HG03060 (cell line): ENCODE data around the gene PARK7.

Experiments
- ATAC-seq: cut with Tn5 transposase; IDR thresholded peaks from one replicate; pipeline ENCODE4 v1.9.1; 2021; ENCODE audit warnings: low read depth, moderate number of reproducible peaks; ENCODE audit not compliant: unreplicated experiment

The PARK7 gene

DNA sequence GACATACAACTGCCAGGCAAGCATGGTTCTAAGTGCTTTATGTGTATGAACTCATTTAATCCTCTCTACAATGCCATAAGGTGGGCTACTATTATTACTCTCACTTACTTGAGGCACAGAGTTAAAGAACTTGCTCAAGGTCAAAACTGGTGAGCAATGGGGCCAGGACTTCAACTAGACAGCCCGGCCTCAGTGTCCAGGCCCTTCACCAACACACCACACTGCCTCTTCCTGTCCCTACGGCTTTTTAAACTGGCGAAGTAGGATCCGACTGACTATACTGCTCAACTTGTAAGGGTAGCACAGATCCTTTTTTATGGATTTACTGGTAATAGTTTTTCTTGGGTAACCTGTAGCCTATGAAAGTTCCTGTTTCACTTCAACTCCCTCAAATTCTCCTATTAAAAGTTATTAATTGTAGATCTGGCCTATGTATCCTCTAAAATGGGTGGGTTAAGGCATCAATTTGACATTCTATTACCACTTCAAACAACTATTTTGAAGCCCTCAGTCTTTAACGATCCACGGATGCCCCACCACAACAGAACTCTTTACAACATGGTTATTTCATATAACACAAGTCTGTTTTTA is 60.3 kb downstream of the PARK7 start:
- no peak for ATAC-seq

DNA sequence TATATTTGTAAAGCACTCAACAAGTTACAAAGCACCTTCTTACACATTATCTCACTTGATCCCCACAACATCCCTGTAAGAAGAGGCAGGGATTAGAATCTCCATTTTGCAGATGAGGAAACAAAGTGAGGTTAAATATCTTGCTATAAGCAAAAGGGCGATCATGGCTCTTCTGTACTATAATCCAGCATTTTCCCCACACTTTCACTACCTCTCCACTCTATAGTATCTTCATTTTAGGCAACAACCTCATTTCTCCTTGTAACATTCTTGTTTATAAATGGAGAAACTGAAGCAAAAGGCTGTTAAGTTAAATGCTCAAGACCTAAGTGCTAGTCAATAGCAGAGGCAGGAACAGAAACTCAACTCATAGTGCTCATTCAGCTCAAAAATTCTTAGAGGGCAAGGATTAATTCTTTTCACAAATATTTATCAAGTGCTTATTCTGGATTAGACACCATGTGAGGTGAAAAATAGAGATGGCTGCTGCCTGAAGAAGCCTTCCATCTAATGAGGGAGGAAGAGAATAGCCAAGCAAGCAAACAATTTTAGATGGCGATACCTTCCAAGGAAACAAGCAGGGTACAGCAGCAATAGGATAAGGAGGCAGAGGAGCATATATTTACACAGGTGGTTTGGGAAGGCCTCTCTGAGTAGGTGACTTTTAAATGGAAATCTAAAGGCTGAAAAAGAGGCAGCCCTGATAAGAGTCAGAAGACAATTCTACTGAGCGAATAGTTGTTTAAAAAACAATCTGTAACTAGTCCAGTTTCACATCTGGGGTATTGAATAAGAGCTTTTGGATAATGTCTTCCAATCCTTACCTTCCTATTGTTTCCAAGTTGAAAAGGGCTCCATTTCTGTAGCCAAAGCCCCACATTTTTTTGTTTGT is 61.1 kb downstream of the PARK7 start:
- no peak for ATAC-seq

DNA sequence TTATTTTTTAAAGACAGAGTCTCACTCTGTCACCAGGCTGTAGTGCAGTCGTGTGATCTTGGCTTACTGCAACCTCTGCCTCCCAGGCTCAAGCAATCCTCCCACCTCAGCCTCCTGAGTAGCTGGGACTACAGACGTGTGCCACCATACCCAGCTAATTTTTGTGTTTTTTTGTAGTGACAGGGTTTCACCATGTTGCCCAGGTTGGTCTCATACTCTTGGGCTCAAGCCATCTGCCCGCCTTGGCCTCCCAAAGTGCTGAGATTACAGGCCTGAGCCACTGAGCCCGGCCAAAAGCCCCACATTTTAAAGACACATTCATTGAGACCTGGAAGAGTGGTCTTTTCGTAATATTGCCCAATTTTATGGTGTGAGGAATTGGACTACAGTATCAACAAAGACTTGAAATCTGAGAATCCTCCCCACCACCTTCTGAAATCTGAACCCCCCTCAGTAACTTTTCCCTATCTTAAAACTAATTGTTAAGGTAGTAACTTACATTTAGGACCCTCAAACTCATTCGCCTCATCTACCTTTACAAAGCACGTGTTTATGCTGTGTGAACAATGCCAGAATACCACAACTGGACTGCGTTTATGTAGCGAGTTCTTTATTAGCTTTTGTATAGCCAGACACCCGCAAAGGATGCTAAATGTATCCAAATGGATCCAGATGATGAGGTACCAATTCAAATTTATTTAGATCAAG is 61.9 kb downstream of the PARK7 start:
- ATAC-seq = no peak

DNA sequence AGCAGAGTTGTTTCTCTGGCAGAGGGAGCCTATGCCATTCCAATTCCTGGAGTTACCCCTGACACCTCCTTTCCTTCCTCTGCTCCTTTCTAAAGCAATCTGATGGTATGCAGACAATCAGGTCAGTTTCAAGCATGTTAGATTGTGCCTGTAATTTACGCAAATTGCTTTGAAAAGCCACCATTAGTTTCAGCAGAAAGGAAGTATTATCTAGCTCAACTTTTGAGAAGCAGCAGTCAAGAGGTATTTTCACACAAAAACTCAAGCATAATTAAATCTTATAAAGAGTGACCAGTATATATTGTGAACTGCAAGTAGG is 62.4 kb downstream of the PARK7 start:
- ATAC-seq = no peak

DNA sequence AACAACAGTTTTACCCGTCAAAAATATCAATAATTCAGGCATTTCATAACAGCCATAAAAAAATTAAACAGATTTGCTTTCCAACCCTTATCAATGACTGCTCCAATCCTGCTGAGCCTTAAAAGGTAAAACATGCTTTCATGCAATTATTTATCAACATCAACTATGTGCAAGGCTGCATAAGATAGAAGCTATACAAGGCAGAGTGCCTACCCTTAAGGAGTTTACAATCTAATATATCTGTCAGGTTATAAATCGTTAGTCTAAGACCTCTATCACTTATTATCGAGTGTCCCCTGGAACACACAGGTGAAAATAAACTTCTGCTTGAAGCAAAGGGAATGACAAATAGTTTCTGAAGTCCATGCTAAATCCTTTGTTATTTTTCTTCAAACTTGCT is 62.8 kb downstream of the PARK7 start:
- no peak for ATAC-seq

DNA sequence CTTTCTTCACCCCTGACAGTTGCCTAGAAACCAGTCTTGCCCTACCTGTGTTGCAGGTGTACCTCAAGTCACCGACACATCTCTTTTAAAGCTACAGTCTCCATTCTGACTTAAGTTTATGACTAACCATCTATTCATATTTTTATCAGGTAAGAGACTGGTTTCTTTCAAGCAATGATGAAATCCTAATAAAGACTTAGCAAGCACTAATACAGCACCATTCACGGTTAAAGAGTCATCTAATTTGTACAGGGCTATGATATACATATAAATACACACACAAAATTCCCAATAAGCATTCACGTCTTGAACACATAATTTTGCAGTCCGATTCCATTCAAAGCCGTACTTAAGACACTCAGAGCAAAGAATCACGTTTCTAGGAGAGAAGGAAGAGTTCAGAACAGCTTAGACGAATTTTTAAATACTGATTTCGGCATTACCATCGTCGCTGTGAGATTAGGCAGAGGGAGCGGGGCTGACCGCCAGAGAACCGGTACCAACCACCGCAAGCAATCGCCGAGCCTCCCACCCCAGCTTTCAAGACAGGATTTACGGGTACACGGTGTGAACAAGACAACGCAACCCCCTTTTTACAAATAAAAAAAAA is 63.7 kb downstream of the PARK7 start:
- ATAC-seq = no peak

DNA sequence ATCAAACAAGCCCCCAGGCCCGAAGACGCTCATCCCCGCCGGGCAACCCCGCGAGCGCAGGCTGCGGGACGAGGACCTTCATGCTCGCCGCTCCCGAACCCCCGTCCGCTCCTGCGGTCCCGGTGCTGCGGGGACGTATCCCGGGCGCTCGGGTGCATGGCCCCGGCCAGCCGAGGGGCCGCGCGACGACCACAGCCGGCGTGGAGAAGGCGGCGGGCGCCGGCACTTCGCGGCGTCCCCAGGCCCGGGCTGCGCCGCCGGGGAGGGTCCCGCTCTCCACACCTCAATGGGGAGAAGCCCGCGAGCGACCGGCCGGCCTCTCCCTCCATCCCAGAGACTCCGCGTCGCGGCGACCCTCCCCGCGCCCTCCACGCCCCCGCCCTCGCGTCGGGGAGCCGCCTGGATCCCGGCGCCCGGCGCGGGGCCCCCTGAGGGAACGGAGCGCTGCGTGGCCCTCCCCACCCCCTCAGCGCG is 64.2 kb downstream of the PARK7 start:
- no peak for ATAC-seq

DNA sequence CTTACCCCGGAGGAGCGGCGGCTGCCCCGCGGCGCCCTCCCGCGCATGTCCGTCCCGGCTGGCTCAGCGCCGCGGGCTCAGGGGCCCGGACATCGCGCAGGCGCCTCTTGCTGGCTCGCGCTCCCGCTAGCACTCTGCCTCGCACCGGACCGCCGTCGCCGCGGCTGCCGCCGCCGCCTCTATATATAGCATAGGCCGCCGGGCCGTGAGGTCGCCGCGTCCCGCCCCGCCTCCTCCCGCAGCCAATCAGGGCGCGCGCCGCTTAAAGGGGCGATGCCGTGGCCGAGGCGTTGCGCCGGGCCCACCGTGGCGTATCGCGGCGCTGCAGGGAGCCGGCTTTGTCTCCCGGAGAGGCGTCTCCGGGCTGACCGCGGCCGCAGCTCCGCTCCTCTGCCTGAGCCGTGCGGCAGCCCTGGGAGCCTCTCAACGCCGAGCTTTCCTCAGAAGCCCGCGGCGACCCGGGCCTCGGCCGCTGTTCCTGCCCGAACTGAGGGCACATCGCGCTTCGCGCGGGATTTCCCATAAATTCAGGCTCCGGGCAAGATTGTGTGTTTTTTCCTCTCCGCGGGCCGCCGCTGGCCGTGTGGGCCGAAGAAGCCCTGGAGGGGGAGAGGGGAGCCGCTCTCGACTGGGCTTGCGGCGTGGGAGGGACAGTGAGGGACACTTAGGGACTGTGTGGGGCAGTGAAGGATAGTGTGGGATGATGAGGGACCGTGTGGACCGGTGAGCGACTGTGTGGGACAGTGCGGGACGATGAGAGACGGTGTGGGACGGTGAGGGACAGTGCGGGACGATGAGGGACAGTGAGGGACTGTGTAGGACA is 64.9 kb downstream of the PARK7 start, which contains the start of gene ERRFI1:
Gene ERRFI1, minus strand, starts transcription at position 157 of the 823 bp plus-strand sequence. CDS start 10,690 bp downstream, outside the sequence.
- ATAC-seq = no peak

DNA sequence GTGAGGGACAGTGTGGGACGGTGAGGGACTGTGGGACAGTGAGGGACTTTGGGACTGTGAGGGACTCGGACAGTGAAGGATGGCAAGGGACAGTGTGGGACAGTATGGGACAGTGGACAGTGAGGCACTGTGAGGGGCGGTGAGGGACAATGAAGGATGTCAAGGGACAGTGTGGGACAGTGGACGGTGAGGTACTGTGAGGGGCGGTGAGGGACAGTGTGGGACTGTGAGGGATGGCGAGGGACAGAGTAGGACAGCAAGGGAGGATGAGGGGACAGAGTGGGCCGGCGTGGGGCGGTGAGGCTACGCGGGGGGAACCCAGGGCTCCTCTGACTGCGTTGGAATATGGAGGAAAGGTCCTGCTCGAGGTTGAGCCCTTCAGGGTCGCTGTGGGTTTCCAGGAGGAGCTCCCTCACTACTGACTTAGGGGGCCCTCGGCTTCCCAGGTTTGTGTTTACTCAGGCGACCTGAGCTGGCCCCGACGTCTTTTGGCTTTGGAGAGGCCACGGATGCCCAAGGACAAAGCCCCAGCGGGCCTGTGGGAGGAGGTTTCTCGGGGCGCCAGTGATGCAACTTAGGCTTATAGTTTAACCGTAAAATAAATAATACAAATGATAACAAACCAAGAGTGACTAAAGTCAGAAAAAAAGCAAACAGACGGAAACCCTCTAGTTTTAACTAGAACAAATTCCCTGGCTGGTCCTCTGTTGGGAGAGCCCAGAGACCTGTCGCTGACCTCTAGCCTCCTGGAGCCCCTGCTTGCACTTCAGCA is 65.7 kb downstream of the PARK7 start:
- no peak for ATAC-seq

DNA sequence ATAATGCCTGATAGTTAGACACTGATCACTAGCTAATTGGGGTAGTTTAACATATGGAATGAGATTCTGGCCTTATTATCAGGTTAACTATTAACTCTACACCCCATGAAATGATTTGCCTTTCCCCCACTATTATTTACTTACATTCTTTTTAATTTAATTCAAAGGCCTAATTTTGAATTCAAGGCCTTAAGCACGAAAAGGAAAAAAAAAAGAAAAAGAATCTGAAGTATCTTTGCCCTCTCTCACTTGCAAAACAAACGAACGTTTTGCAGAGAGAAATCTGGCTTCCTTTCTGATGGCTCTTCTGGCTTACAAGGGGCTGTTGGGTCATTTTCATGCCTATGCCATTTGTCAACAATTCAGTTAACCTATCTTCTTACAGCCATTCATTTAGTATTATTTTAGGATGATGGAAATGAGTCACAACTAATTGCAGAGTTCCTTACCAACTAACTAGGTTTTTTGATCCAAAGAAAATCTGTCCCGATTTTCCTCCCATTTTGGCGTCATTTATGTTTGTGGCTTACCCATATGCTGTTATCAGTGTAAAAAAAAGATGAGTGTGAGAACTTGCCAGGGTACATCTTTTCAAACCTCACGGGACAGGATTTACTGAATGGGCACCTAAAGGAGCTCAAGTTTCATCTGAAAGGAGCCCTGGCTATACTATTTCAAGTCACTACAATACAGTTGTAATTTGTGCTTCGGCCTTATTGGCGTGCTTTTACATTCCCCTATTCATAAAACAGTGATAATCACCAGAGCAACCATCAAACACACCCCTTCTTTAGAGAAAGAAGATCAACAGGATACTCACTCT is 66.4 kb downstream of the PARK7 start:
- no peak for ATAC-seq

DNA sequence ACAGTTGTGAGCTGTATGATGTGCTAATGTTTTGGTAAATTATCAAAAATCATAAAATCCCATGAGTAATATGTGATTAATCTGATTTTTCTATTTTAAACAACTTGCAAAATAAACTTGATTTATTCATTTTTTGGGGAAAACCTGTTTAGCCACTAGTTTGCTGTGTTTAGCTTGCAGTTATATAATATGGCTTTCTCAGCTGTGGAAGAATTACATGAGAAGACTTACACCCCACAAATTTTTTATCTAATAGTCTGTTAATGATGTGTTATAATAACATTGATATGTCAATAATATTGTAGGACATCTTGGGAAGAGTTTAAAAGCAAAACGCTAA is 67.0 kb downstream of the PARK7 start:
- ATAC-seq = no peak

DNA sequence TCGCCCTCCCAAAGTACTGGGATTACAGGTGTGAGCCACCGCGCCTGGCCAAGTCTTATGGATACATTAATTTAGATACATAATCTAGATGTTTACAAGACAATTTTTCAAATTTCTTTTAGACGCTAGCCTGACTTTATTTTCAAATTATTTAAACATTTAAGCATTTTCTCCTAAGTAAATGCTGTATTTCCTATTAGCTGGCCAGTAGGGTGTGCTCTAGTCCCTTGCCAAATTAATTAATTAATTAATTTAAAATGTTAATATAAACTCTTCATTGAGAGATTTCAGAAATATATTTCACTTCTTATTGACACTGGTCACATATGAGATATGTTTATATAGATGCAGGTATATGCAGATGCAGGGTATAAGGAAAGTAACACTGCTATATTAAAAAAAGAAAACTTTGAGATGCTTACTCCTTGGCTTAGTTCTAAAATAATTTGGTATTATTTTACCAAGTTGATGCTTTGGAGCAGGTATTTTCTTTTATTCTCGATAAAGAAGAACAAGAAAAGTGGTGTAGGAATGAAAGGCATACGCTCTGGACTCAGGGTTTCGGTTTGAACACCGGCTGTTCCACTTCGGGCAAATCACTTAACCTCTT is 69.8 kb downstream of the PARK7 start:
- no peak for ATAC-seq

DNA sequence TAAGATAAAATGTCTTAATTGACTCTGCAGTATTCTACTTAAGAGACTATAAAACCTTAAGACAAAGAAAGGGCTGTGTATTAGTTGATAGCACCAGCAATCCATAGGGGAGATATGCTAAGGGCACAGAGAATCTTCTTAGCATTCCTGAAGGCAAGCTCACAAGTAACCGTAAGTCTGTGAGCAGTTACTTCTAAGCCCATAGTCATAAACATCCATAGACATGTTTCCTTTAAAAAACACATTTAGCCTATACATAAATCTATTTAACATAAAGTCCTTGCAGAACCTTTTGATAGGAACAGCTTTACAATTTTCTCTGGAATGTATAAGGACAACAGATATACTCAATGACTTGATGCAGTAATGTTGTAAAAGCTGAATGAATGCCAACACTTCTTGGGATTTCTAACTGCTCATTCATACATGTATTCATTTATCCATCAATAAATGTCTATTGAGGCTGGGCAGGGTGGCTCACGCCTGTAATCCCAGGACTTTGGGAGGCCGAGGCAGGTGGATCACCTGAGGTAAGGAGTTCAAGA is 70.9 kb downstream of the PARK7 start:
- ATAC-seq = no peak

DNA sequence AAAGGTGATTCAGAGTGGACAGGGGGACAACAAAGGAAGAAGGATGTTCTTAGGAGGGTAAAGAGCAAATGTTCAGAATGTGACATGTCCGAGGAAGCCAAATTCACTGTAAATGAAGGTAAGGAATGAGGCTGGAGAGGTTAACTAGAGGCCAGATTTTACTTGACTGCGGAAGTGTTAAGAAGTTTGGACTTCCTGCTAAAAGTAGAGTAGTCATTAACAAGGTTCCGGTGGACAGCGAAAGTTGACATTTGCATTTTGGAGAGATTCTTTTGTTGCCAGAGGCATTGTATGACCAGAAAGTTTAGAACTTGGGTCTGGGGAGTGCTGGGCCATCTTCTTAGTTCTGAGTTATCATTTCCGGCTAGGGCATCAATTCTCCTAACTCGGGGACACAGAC is 71.8 kb downstream of the PARK7 start:
- no peak for ATAC-seq
